Measurements from ENCODE around the gene FAM110A.
"Not testable (repeated sequence)": the region's sequence is repeated elsewhere in the genome, so short reads cannot be mapped to it uniquely, and the experiment has no call there.

The FAM110A gene

GRCh38 chr20:823574-823902 is 10.0 kb upstream of the FAM110A start:
- no peak for DNase-seq (ENCODE audit: low spot score)

GRCh38 chr20:824490-824889 is 9.0 kb upstream of the FAM110A start:
- no peak for DNase-seq (ENCODE audit: low spot score)

- DNase-seq (ENCODE audit: low spot score), result no peak
These were observed 8.6 kb upstream of the FAM110A start for GRCh38 chr20:824916-825315.

GRCh38 chr20:825710-826421 is 7.6 kb upstream of the FAM110A start:
- DNase-seq (ENCODE audit: low spot score), result no peak

GRCh38 chr20:826695-827323 is 6.7 kb upstream of the FAM110A start:
- DNase-seq (ENCODE audit: low spot score), result no peak

- DNase-seq (ENCODE audit: low spot score), result not testable (repeated sequence)
These were observed 5.5 kb upstream of the FAM110A start for GRCh38 chr20:827981-828380.

GRCh38 chr20:828987-829386 is 4.5 kb upstream of the FAM110A start:
- no peak for DNase-seq (ENCODE audit: low spot score)

- DNase-seq (ENCODE audit: low spot score), result no peak
These were observed 4.0 kb upstream of the FAM110A start for GRCh38 chr20:829551-829950.

- no peak for DNase-seq (ENCODE audit: low spot score)
These were observed 3.4 kb upstream of the FAM110A start for GRCh38 chr20:830011-830521.

GRCh38 chr20:831251-831650 is 2.3 kb upstream of the FAM110A start:
- no peak for DNase-seq (ENCODE audit: low spot score)

- no peak for DNase-seq (ENCODE audit: low spot score)
These were observed 1.6 kb upstream of the FAM110A start for GRCh38 chr20:831956-832355.

GRCh38 chr20:833121-833449 is 430 bp upstream of the FAM110A start:
- no peak for DNase-seq (ENCODE audit: low spot score)

- no peak for DNase-seq (ENCODE audit: low spot score)
These were observed 734 bp downstream of the FAM110A start for GRCh38 chr20:834151-834746.

- no peak for DNase-seq (ENCODE audit: low spot score)
These were observed 2.1 kb downstream of the FAM110A start for GRCh38 chr20:835608-836045.

GRCh38 chr20:836190-836589 is 2.7 kb downstream of the FAM110A start:
- no peak for DNase-seq (ENCODE audit: low spot score)

- DNase-seq (ENCODE audit: low spot score), result no peak
These were observed 5.5 kb downstream of the FAM110A start for GRCh38 chr20:839015-839414.

- DNase-seq (ENCODE audit: low spot score), result no peak
These were observed 6.1 kb downstream of the FAM110A start for GRCh38 chr20:839626-840025.

- DNase-seq (ENCODE audit: low spot score), result no peak
These were observed 7.0 kb downstream of the FAM110A start for GRCh38 chr20:840503-840857.

- DNase-seq (ENCODE audit: low spot score), result no peak
These were observed 7.5 kb downstream of the FAM110A start for GRCh38 chr20:840858-841567.

- DNase-seq (ENCODE audit: low spot score), result no peak
These were observed 8.3 kb downstream of the FAM110A start for GRCh38 chr20:841568-842546.

- DNase-seq (ENCODE audit: low spot score), result no peak
These were observed 9.0 kb downstream of the FAM110A start for GRCh38 chr20:842547-842940.

GRCh38 chr20:843912-844311 is 10.4 kb downstream of the FAM110A start:
- DNase-seq (ENCODE audit: low spot score), result no peak
